Choroid plexus epithelial cell (primary cell): ENCODE results near the gene FAR1.

Source experiments
- DNase-seq: peaks from one replicate; pipeline ENCODE4 v3.0.0-alpha.2; 2010; ENCODE audit warnings: low read depth
- H3K4me3 ChIP-seq: 2 replicates; pipeline ENCODE4 v1.5.1; 2011; ENCODE audit warnings: low read depth, mild to moderate bottlenecking, control low read depth, low read length, moderate library complexity
- TF ChIP-seq, protein P1 (sequence below): conservative IDR thresholded peaks from 2 replicates; pipeline ENCODE4 v1.5.1; 2011; ENCODE audit warnings: low read depth, mild to moderate bottlenecking, control low read depth, inconsistent platforms, low read length, moderate library complexity

The FAR1 gene

DNA sequence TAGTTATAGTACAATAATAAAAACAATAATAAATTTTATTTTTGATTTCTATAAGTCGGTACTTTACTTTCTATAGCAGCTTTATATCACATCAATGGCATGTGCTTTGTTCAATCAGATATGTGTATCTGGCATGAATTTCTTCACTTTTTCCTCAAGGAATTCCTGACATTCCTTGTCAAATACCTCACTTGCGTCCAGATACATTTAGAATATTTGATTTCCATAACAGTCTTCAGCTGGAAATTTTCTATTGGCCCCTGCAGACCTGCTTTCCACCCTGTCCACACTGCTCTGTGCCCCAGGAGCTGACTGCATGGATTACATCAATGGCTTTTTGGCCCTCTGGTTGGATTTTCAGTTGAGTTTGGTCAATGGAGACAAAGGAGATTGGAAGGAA, 93.2 kb downstream of the FAR1 start:
- H3K4me3 ChIP-seq = no peak overlapping the region
- TF ChIP-seq, protein P1, sequence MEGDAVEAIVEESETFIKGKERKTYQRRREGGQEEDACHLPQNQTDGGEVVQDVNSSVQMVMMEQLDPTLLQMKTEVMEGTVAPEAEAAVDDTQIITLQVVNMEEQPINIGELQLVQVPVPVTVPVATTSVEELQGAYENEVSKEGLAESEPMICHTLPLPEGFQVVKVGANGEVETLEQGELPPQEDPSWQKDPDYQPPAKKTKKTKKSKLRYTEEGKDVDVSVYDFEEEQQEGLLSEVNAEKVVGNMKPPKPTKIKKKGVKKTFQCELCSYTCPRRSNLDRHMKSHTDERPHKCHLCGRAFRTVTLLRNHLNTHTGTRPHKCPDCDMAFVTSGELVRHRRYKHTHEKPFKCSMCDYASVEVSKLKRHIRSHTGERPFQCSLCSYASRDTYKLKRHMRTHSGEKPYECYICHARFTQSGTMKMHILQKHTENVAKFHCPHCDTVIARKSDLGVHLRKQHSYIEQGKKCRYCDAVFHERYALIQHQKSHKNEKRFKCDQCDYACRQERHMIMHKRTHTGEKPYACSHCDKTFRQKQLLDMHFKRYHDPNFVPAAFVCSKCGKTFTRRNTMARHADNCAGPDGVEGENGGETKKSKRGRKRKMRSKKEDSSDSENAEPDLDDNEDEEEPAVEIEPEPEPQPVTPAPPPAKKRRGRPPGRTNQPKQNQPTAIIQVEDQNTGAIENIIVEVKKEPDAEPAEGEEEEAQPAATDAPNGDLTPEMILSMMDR = no peak
- peak; percentile 28 for DNase-seq

DNA sequence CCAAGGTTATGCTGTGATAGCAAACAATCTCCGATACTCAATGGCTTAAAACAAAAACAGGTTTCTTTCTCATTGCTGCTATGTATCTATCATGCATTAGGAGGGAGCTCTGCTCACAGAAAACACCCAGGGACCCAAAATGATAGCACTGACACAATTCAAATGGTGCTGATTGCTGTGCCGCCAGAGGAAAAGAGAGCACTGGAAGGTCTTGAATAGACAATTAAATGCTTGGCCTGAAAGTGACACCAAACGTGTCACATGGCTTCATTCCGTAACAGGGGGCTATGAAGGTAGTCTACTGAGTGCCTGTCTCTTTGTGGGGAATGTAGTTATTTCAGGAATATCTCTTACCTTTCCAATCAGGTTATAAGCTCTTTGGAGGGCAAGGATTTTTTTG, 94.2 kb downstream of the FAR1 start:
- DNase-seq = no peak
- TF ChIP-seq, protein P1 = no peak
- no peak overlapping the region for H3K4me3 ChIP-seq

DNA sequence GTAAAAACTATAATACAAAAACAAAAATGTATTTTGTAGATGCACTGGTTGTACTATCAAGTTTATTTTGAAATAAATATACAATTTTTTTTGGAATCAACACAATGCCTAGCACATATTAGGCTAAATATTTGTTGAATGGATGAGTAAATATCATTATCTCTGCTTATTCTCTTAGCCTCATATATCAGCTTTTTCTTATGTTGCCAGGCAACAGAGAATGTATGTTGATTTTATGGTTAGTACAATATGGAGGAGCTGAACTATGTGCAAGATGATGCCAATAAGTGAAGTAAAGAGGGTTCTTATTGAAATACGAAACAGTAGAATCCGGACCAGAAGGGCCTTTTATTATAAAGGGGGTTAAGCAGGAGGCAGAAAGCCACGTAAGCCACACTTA, 94.9 kb downstream of the FAR1 start:
- TF ChIP-seq, protein P1 = no peak

DNA sequence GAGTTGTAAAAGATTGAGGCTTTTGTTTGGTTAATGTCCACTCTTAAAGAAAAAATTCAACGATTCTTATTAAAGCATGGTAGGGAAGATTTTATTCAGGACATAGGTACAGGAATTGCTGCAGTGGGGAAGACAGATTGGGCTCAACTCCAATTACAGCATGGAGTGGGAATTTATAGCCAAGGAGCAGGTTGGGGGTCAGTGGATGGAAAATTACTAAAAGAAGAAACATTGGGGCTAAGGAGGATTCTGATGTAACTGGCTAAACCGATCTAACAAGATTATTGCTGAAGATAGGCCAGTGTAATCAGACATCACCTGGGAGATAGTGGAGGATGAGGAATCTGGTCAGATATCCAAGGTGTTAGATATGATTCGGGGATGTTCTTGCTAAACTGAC, 97.4 kb downstream of the FAR1 start:
- H3K4me3 ChIP-seq = no peak overlapping the region
- TF ChIP-seq, protein P1 = no peak
- no peak for DNase-seq

More for the DNA sequence above, 94.9 kb downstream of the FAR1 start:
- no peak for DNase-seq
- no peak overlapping the region for H3K4me3 ChIP-seq

DNA sequence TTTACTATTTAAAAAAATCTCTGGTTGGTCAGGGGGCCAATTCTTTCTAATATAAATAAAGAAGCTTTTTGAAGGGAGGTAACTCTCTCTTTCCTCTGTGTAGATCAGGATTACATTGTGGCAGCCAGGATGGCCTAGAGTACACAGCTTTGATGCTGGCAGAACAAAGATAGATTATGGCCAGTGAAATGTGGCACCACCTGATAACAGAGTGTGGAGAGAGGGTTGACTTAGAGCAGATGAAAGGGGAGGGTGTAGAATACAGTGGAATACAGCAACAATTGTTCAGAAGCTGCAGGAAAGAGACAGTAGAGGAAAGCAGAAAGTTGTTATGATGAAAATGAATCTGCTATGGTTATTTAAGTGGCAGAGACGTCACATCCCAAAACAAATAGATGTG, 99.0 kb downstream of the FAR1 start:
- DNase-seq = no peak
- no peak overlapping the region for H3K4me3 ChIP-seq
- TF ChIP-seq, protein P1 = no peak

DNA sequence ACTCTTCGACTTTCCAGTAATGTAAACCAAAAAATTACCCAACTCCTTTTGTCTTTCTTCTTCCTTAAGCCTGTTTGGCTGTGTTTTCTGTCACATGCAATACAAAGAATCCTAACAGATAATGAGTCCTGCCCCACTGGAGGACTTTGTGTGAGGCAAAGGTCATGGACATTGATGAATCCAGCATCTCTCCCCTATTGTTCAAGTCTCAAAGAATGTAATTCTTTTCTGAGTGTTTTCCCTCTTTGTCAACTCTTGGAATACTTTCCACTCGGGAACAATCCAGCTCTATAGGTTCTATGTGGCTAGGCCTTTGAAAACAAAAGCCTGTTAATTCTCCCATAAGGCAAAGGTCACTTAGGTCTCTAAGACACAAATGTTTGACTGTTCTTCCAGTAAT, 100.7 kb downstream of the FAR1 start:
- DNase-seq = no peak
- TF ChIP-seq, protein P1 = no peak
- H3K4me3 ChIP-seq = no peak overlapping the region

DNA sequence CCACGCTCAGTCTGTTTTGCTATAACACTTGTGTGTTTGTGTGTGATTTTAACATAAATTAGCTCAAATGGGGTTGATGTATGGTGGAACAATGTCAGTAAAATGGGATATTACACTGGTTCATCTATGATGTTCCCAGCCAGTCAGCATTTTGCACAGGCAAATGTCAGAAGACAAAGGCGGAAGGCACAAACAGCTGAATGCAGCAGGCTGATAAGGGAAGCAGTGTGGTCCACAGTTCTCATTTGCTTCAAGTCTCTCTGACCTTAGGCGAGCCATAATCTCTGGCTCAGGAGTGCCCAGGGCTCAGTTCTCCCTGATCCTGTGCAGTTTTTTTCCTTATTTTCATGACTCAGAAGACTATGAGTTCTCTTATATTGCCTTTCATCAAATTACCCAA, 102.7 kb downstream of the FAR1 start:
- TF ChIP-seq, protein P1 = no peak
- DNase-seq = no peak
- H3K4me3 ChIP-seq = no peak overlapping the region
